Measurements from ENCODE around the gene CHRNB1.
A peak's percentile ranks its signal among the peaks of the same experiment; 100 is the strongest.

Gene CHRNB1

DNA sequence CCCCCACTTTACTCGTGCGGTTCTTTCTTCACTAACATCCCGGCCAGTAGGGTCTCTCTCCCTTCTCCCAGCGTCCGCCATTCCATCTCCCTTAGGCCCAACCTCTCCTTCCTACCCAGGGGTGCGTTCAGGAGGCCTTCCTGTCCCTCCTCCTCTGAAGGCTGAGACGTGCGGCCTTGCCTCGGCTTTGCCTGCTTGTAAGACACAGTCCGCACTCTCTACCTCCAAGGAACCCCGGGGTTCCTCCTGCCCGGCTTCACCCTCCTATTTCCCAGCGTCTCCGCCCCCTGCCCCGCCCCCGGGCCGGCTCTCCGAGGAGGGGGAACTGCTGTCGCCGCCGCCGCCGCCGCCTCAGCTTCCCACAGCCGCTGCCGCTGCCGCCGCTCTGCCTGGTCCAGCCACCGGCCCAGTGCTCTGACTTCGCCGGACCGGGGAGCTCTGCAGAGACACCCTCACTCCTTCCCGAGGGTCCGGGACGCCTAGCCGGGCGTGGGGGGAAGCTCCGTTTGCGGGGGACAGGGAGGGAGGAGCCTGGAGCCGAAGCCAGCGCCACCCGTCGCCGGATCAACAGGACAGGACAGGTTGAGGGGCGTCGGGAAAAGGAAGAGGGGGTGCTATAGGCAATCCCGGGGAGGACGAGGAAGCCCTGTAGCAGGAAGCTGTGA is 6.8 kb upstream of the CHRNB1 start:
- no peak for DNase-seq (ENCODE audit: low read depth)
- TF ChIP-seq, protein P1, sequence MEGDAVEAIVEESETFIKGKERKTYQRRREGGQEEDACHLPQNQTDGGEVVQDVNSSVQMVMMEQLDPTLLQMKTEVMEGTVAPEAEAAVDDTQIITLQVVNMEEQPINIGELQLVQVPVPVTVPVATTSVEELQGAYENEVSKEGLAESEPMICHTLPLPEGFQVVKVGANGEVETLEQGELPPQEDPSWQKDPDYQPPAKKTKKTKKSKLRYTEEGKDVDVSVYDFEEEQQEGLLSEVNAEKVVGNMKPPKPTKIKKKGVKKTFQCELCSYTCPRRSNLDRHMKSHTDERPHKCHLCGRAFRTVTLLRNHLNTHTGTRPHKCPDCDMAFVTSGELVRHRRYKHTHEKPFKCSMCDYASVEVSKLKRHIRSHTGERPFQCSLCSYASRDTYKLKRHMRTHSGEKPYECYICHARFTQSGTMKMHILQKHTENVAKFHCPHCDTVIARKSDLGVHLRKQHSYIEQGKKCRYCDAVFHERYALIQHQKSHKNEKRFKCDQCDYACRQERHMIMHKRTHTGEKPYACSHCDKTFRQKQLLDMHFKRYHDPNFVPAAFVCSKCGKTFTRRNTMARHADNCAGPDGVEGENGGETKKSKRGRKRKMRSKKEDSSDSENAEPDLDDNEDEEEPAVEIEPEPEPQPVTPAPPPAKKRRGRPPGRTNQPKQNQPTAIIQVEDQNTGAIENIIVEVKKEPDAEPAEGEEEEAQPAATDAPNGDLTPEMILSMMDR (IDR thresholded peaks at IDR 0.05; ENCODE audit: low read depth, low read length, missing control alignments): no peak
- peak overlapping the region; percentile 45 for H3K4me3 ChIP-seq (ENCODE audit: low read depth, low read length)

DNA sequence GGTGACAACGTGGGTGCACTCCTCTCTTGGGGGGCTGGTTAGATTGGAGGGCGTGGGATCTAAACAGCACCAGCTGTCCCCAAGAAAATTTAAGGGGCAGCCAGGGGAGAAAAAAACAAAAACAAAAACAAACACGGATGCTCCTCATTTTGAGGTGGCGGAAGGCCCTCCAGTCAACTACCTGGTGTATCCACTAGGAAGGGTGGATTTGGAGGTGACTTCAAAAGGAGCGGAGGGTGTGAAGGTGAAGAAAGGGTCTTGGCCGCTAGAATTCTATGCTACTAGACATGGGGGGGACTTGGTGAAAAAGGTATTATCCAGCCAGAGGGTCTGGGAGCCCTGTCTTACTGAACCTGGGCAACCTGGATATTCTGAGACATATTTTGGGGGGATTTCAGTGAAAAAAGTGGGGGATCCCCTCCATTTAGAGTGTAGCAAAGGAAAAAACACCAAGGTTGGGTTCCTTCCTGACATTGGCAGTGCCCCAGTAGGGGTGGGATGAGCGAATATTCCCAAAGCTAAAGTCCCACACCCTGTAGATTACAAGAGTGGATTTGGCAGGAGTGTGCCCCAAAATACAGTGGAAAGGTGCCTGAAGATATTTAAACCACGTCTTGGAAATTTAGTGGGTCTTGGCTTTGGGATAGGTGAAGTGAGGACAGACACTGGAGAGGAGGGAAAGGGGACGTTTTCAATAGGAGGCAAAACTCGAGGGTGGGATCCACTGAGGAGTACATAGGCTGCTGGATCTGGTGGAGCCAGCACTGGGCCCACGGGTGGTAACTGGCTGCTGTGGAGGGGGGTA is 6.0 kb upstream of the CHRNB1 start:
- H3K4me3 ChIP-seq (ENCODE audit: low read depth, low read length): peak overlapping the region; percentile 45
- DNase-seq (ENCODE audit: low read depth): no peak
- TF ChIP-seq, protein P1 (IDR thresholded peaks at IDR 0.05; ENCODE audit: low read depth, low read length, missing control alignments): no peak

DNA sequence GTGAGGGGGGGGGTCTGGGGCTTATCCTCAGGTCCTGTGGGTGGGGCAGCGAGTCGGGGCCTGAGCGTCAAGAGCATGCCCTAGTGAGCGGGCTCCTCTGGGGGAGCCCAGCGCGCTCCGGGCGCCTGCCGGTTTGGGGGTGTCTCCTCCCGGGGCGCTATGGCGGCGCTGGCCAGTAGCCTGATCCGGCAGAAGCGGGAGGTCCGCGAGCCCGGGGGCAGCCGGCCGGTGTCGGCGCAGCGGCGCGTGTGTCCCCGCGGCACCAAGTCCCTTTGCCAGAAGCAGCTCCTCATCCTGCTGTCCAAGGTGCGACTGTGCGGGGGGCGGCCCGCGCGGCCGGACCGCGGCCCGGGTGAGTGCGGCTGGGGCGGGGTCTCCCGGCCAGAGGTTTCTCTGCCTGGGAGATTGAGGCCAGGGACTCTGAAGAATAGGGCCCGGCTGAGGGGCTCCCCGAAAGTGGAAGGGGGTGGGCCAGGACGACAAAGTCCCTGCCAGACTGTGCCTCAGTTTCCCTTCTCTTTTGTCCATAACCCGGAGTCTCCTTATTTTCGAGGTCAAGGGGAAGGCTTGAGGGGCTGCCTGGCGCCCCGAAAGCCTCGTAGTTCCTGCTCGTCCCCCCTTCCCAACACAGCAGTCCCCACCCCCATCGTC is 5.3 kb upstream of the CHRNB1 start, which contains the start of gene FGF11:
Gene FGF11 (plus strand): TSS at position 51 of the 651 bp plus-strand sequence. CDS start 109 bp downstream, at position 160.
- H3K4me3 ChIP-seq (ENCODE audit: low read depth, low read length): peak within 1 kb of the TSS; percentile 45
- TF ChIP-seq, protein P1 (IDR thresholded peaks at IDR 0.05; ENCODE audit: low read depth, low read length, missing control alignments): no peak
- no peak for DNase-seq (ENCODE audit: low read depth)

DNA sequence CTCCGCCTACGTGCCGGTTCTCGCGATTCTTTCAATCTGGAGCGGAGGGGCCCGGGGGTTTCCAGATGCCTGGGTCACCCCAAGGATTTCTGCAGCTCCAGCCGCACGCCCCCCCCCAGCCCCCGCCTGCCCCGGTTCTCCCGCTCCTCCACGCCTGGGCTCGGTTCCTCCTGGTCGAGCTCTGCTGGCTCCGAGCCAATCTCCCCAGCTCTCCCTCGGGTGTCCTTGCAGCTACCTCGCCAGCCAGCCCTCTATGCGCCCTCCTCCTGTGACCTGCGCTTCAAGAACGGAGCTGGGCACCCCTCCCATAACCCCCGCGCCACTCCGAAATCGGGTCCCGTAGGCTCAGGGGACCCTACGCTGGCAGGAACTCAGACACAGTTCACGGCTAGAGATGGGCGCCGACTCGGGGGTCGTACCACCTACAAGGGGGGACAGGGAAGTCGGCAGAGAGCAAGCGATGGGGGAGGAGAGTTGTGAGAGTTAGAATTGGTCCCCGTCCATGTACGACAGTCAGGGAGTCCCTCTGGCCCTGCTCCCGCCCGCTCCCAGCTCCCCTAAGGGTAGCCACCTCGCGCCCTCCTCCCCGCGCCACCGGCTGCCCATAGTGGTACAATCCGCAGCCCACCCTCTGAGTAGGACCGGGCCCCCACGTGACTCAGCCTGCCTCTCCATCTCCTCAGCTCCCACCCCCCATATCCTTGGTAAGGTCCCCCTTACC is 4.6 kb upstream of the CHRNB1 start:
- TF ChIP-seq, protein P1 (IDR thresholded peaks at IDR 0.05; ENCODE audit: low read depth, low read length, missing control alignments): no peak
- peak overlapping the region; percentile 45 for H3K4me3 ChIP-seq (ENCODE audit: low read depth, low read length)
- DNase-seq (ENCODE audit: low read depth): no peak

DNA sequence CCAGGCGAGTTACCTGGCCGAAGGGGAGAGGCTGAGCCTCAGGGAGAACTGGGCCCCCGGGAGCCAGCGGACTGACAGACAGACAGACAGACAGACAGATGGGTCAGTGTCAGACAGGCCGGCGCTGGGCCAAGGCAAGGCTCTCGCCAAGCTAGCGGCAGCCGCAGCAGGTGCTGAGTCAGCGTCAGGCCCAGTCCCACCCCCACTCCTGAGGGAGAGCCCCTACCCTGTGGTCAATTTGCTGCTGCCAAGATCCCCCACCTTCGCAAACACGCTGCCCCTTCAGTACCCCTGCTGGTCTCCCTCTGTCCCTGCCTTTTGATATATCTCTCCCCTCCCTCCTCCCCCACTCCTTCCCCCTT is 4.0 kb upstream of the CHRNB1 start:
- peak overlapping the region; percentile 45 for H3K4me3 ChIP-seq (ENCODE audit: low read depth, low read length)
- no peak for DNase-seq (ENCODE audit: low read depth)

DNA sequence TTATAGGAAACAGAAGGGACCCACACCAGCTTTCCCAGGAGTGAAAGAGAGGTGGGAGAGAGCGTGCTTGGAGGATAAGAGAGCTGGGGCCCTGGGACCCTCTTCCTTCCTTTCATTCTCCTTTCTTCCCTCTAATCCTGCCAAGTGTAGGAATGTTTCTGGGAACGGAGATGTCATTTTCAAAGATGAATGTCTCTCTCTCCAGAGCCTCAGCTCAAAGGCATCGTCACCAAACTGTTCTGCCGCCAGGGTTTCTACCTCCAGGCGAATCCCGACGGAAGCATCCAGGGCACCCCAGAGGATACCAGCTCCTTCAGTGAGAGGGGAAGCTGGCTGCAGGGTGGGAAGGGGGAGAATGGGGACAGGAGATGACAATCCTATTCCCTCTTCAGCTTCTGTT is 3.6 kb upstream of the CHRNB1 start:
- H3K4me3 ChIP-seq (ENCODE audit: low read depth, low read length): no peak overlapping the region; the same call in 1 of the 2 replicates
- DNase-seq (ENCODE audit: low read depth): no peak
- TF ChIP-seq, protein P1 (IDR thresholded peaks at IDR 0.05; ENCODE audit: low read depth, low read length, missing control alignments): no peak

More for the DNA sequence above, 4.0 kb upstream of the CHRNB1 start:
- TF ChIP-seq, protein P1 (IDR thresholded peaks at IDR 0.05; ENCODE audit: low read depth, low read length, missing control alignments): no peak
